Head of caudate nucleus (tissue), 42 donors: ENCODE data around the gene DLL1.

Source experiments
- DNase-seq, 42 donors: peaks; one replicate each; pipeline versions ENCODE4 v3.0.0 to v3.0.0-alpha.2; 2020 to 2021; ENCODE audit warnings: mixed read lengths in 7 of 42
- intact Hi-C: fragments of 100-400 bp; cut with DNase I; formaldehyde crosslinking; loops from one replicate; pipeline ENCODE4 v1.15.0; 2022

Gene DLL1

GRCh38 chr6:170286934-170287265 is 4.0 kb downstream of the DLL1 start:
- no peak for DNase-seq
- intact Hi-C loops: loop anchor here (5.0 kb wide), 1 partner anchor 45 kb away; no protein-coding TSS in a partner anchor

DNA sequence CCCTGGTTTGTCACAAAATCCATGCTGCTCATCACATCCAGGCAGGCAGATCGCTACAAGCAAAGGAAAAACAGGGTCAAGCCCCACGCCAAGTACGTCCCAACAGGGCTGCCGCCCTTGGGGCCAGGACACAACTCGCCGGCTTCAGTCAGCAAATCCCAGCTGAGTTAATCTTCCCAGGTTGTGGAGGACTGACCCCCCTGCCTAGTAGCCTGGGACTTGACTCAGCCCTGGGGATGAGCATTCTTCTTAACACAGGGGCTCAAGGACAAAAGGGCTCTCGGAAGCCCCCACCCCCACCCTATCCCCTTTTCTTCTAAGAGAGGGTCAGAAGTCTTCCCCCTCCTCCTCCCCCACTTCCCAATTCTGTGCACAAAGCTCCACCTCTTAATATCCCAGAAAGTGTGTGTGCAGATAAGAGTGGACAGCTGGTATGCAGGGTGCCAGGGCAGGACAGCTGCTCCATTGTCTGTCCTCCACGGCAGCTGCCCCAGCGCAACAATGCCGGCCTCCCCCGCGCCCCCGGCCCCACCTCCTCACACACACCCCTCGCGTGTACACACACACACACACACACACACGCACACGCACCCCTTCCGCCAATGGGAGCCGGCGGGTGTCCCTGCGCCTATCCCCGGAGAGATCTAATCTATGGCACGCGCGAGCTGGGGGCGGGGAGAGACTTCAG is 4.5 kb downstream of the DLL1 start:
- peak; percentile 63 to 92 (median 82) for DNase-seq
- intact Hi-C loops: loop anchor here (5.0 kb wide), 1 partner anchor 44 kb away; no protein-coding TSS in a partner anchor

GRCh38 chr6:170285482-170285881 is 5.4 kb downstream of the DLL1 start:
- intact Hi-C loops: loop anchor here (5.0 kb wide), 1 partner anchor 43 kb away; no protein-coding TSS in a partner anchor
- peak in 4 of 42 donors; percentile 6 to 30 (median 10) for DNase-seq

- intact Hi-C loops: loop anchor here (5.0 kb wide), 1 partner anchor 43 kb away; no protein-coding TSS in a partner anchor
- DNase-seq: peak in 8 of 42 donors; percentile 0 to 36 (median 9)
Observed at GRCh38 chr6:170284866-170285469, 5.9 kb downstream of the DLL1 start.

DNA sequence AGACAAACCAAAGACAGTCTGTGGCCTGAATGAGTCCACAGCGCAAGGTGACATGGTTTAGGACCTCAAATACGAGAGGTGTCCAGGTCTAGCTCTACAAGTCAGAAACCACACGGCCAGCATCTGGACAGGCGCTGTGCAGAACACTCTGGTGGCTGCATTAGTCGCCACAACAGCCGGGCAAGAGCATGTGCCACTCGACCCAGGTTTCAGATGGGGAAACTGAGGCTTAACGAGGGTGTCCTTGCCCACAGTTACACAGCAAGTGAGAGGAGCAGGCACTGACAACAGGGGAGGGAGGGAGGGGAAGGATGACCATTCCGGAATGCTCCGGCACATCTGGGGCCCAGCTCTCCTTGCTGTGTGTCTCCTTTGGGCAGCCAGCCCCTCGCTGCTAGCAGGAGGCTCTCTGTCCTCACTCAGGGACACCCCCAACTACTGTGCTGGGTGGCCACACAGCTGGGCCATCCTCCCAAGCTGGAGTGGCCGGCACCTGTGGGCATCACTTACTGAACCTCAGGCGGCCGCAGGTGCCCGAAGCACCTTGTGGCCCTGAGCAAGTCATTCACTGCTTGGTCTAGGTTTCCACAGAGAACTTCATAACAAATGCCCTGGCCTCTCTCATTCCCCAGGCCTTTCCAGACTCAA is 6.6 kb downstream of the DLL1 start:
- DNase-seq: peak in 6 of 42 donors; percentile 1 to 33 (median 16)
- intact Hi-C loops: no loop called here

GRCh38 chr6:170283212-170284081 is 7.4 kb downstream of the DLL1 start:
- DNase-seq: peak in 7 of 42 donors; percentile 6 to 44 (median 23)
- intact Hi-C loops: no loop called here

GRCh38 chr6:170282512-170283158 is 8.2 kb downstream of the DLL1 start:
- peak in 6 of 42 donors; percentile 2 to 39 (median 14) for DNase-seq
- intact Hi-C loops: no loop called here

DNA sequence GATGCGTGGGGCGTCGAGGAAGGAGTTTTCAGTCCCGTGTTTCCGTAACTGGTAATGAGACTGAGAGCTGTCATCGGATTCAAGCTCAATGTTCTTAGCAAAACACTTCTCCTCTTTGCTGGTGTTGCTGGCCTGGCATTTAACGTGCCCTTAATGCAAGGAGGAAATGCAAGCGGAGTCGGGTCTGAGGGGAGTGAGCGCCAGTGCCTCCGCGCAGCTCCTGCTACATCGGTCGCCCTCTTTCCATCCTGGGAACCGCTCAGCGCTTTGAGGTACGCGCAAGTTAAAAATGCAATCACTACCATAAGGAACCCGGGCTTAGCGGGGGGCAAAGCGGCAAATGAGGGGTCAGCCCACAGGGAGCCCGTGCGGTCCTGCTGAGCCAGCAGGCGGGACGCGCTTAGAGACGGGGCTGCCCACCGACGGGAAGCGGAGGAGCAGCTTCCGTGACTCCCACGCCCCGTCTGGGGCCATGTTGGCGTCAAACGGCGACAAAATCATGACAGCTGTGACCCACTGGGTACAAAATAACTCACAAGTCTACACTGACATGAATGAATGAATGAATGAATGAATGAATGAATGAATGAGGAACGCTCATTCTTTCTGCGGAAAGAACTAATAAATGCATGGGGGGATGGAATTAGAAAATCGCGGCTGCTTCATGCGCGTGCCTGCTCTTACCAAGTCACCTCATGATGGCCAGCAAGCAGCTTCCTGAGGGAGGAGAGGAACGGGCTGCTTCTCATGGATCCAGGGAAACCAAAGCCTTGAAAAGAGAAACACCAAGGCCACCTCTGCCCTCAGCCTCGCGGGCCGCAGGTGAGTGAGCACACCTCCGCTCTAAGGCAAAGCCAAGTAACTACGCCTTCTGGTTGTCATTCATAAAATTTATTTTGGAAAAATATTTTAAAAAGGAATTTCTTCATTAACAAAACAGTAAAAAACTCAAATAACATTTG is 9.3 kb downstream of the DLL1 start:
- peak in 4 of 42 donors; percentile 3 to 26 (median 16) for DNase-seq
- intact Hi-C loops: no loop called here

DNA sequence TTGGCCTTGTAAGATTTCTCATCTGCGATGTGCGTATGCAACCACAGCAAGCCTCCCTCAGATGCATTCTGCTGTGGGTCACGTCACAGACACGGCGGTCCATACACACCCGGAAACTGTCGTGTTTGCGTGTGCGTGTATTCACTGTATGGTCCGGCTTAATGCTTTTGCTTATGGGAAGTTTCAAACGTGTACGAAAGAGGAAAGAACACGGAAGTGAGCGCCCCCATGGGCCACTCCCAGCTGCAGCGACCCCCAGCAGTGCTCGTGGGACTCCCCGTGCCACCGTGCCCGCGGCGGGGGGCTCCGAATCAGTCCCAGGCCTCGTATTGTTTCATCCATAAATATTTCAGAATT is 10.2 kb downstream of the DLL1 start:
- intact Hi-C loops: no loop called here
- peak in 4 of 42 donors; percentile 11 to 34 (median 18) for DNase-seq

GRCh38 chr6:170279977-170280688 is 10.7 kb downstream of the DLL1 start:
- intact Hi-C loops: no loop called here
- peak in 14 of 42 donors; percentile 53 to 73 (median 67) for DNase-seq

GRCh38 chr6:170279426-170279825 is 11.5 kb downstream of the DLL1 start:
- intact Hi-C loops: no loop called here
- DNase-seq: no peak

GRCh38 chr6:170278743-170279094 is 12.2 kb downstream of the DLL1 start:
- intact Hi-C loops: no loop called here
- peak in 2 of 42 donors; percentile 1 to 32 for DNase-seq

- peak in 2 of 42 donors; percentile 5 to 33 for DNase-seq
- intact Hi-C loops: no loop called here
Observed at GRCh38 chr6:170277893-170278742, 12.8 kb downstream of the DLL1 start.

- intact Hi-C loops: no loop called here
- DNase-seq: no peak
Observed at GRCh38 chr6:170276369-170277057, 14.4 kb downstream of the DLL1 start.

DNA sequence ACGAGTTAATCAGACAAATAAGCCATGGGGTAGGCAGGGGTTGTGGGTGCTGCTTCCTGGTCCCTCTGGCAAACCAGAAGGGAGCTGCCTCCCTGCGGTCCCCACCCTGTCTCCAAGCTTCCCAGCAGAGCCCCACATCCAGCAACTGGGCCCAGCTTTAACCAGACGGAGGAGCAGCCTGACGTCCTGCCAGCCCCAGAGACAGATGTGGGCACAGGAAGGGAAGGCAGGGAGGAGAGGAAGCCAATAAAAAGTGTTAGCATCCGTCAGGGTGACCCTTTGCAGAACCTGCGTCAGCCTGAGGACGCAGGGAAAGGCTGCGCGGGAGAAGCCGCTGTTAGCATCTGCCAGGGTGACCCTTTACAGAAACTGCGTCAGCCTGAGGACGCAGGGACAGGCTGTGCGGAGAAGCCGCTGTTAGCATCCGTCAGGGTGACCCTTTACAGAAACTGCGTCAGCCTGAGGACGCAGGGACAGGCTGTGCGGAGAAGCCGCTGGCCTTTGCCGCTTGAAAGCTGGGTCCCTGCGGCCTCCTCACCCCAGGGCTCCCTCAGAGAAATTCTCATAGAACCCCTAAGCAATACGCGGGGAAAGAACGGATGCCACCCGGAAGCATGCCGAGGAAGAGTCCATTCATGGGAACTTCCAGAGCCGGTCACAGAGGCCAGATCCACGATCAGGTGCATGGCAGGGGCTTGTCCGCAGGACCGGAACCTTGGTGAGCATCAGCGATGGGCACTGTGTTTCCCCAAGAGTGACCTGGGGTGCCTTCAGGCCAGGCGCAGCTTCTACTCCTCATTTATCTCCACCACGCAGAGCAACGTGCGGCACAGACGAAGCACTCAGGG is 15.9 kb downstream of the DLL1 start:
- intact Hi-C loops: no loop called here
- DNase-seq: no peak
